Esophagus squamous epithelium (tissue), 4 donors: Measurements from ENCODE around the gene OR5D16.

ENCODE experiments used
- POLR2A ChIP-seq, 4 donors: fragments of 450-650 bp; IDR thresholded peaks; one replicate each; pipeline ENCODE4 v1.6.1; 2017; ENCODE audit warnings: antibody characterized with exemption in 4 of 4, mild to moderate bottlenecking in 4 of 4, moderate library complexity in 3 of 4
- TF ChIP-seq, protein P1 (sequence below), 6 experiments: fragments of 450-650 bp in 4 of 6; fragments of 200-600 bp in 2 of 6; sonication (generic) in 2 of 6; IDR thresholded peaks; one replicate each; pipeline ENCODE4 v1.5.1; 2016 to 2019; ENCODE audit warnings: antibody characterized with exemption in 6 of 6, mild to moderate bottlenecking in 4 of 6, moderate library complexity in 4 of 6

- TF ChIP-seq, protein P1, sequence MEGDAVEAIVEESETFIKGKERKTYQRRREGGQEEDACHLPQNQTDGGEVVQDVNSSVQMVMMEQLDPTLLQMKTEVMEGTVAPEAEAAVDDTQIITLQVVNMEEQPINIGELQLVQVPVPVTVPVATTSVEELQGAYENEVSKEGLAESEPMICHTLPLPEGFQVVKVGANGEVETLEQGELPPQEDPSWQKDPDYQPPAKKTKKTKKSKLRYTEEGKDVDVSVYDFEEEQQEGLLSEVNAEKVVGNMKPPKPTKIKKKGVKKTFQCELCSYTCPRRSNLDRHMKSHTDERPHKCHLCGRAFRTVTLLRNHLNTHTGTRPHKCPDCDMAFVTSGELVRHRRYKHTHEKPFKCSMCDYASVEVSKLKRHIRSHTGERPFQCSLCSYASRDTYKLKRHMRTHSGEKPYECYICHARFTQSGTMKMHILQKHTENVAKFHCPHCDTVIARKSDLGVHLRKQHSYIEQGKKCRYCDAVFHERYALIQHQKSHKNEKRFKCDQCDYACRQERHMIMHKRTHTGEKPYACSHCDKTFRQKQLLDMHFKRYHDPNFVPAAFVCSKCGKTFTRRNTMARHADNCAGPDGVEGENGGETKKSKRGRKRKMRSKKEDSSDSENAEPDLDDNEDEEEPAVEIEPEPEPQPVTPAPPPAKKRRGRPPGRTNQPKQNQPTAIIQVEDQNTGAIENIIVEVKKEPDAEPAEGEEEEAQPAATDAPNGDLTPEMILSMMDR (IDR thresholded peaks at IDR 0.05): no peak
- no peak for TF ChIP-seq POLR2A (IDR thresholded peaks at IDR 0.05)
Observed at GRCh38 chr11:55791606-55792005, 46.9 kb upstream of the OR5D16 start.
